WTC11 (cell line): ENCODE results near the gene P2RX6. TPM values are rescaled to one million over a fixed set of nuclear protein-coding genes. Genes with fewer than 3 reads are reported as not detected.

Experiments used
- ATAC-seq: fragments of 200-7000 bp; cut with Tn5 transposase; 2 replicates; pipeline ENCODE4 v1.10.0; 2021; ENCODE audit warnings: mild to moderate bottlenecking, moderate library complexity
- CTCF ChIA-PET: fragments of 300-600 bp; sonication (Branson Sonifier 250); formaldehyde crosslinking; loops from one replicate; lab custom pipeline; 2021; ENCODE audit warnings: antibody characterized with exemption; lab: Charles Lee
- POLR2A ChIA-PET: fragments of 350-600 bp; sonication (Branson Sonifier 250); formaldehyde crosslinking; loops from one replicate; lab custom pipeline; 2021; ENCODE audit warnings: antibody characterized with exemption; lab: Charles Lee
- DNase-seq: peaks from one replicate; pipeline ENCODE4 v3.0.0; 2021; ENCODE audit warnings: low spot score
- H3K27ac Mint-ChIP-seq: 2 replicates; pipeline ENCODE4 v1.8.0; 2021; ENCODE audit warnings: mixed read lengths
- H3K27me3 Mint-ChIP-seq: 2 replicates; pipeline ENCODE4 v1.8.0; 2021; ENCODE audit warnings: low read depth, mild to moderate bottlenecking, moderate library complexity, mixed read lengths
- H3K36me3 Mint-ChIP-seq: 2 replicates; pipeline ENCODE4 v1.8.0; 2021; ENCODE audit warnings: mixed read lengths
- H3K4me1 Mint-ChIP-seq: 2 replicates; pipeline ENCODE4 v1.8.0; 2022; ENCODE audit warnings: mixed read lengths
- H3K4me3 Mint-ChIP-seq: 2 replicates; pipeline ENCODE4 v1.8.0; 2021; ENCODE audit warnings: mild to moderate bottlenecking, moderate library complexity, mixed read lengths
- H3K9me3 Mint-ChIP-seq: 2 replicates; pipeline ENCODE4 v1.8.0; 2021; ENCODE audit warnings: mixed read lengths
- ATF2 ChIP-seq: sonication (generic); formaldehyde crosslinking; IDR thresholded peaks from 2 replicates; pipeline ENCODE4 v1.8.1; 2022; ENCODE audit warnings: low read depth, missing genetic modification reagents, borderline replicate concordance
- ELF4 ChIP-seq: sonication (generic); formaldehyde crosslinking; IDR thresholded peaks from 2 replicates; pipeline ENCODE4 v1.8.1; 2022; ENCODE audit warnings: low read depth, mild to moderate bottlenecking, moderate library complexity, missing genetic modification reagents
- ETV6 ChIP-seq: sonication (generic); formaldehyde crosslinking; IDR thresholded peaks from 2 replicates; pipeline ENCODE4 v1.8.1; 2022; ENCODE audit warnings: mild to moderate bottlenecking, missing genetic modification reagents
- FOXP1 ChIP-seq: sonication (generic); formaldehyde crosslinking; IDR thresholded peaks from 2 replicates; pipeline ENCODE4 v1.8.0; 2022; ENCODE audit warnings: missing genetic modification reagents, mild to moderate bottlenecking, moderate library complexity, borderline replicate concordance
- GABPB1 ChIP-seq: sonication (generic); formaldehyde crosslinking; IDR thresholded peaks from 2 replicates; pipeline ENCODE4 v1.8.1; 2023; ENCODE audit warnings: mild to moderate bottlenecking, missing genetic modification reagents
- MYBL2 ChIP-seq: sonication (generic); formaldehyde crosslinking; IDR thresholded peaks from 2 replicates; pipeline ENCODE4 v1.8.1; 2023; ENCODE audit warnings: mild to moderate bottlenecking, moderate library complexity, missing genetic modification reagents
- NR1H2 ChIP-seq: sonication (generic); formaldehyde crosslinking; IDR thresholded peaks from 2 replicates; pipeline ENCODE4 v1.9.0; 2021; ENCODE audit warnings: mild to moderate bottlenecking, moderate library complexity, missing genetic modification reagents
- NR2C2 ChIP-seq: sonication (generic); formaldehyde crosslinking; IDR thresholded peaks from 2 replicates; pipeline ENCODE4 v1.8.0; 2022; ENCODE audit warnings: mild to moderate bottlenecking, missing genetic modification reagents
- RELA ChIP-seq: sonication (generic); formaldehyde crosslinking; IDR thresholded peaks from 2 replicates; pipeline ENCODE4 v1.8.1; 2022; ENCODE audit warnings: missing genetic modification reagents, mild to moderate bottlenecking, borderline replicate concordance
- TCF7 ChIP-seq: sonication (generic); formaldehyde crosslinking; IDR thresholded peaks from 2 replicates; pipeline ENCODE4 v1.8.0; 2022; ENCODE audit warnings: mild to moderate bottlenecking, low read depth, missing genetic modification reagents, moderate library complexity
- USF1 ChIP-seq: sonication (generic); formaldehyde crosslinking; IDR thresholded peaks from 2 replicates; pipeline ENCODE4 v1.8.0; 2022; ENCODE audit warnings: mild to moderate bottlenecking, missing genetic modification reagents
- ZBTB43 ChIP-seq: sonication (generic); formaldehyde crosslinking; IDR thresholded peaks from 2 replicates; pipeline ENCODE4 v1.8.1; 2023; ENCODE audit warnings: mild to moderate bottlenecking, missing genetic modification reagents
- ZNF121 ChIP-seq: sonication (generic); formaldehyde crosslinking; IDR thresholded peaks from 2 replicates; pipeline ENCODE4 v1.8.0; 2023; ENCODE audit warnings: missing genetic modification reagents
- ZNF263 ChIP-seq: sonication (generic); formaldehyde crosslinking; IDR thresholded peaks from 2 replicates; pipeline ENCODE4 v1.8.1; 2022; ENCODE audit warnings: low read depth, mild to moderate bottlenecking, moderate library complexity, missing genetic modification reagents
- ZNF317 ChIP-seq: sonication (generic); formaldehyde crosslinking; IDR thresholded peaks from 2 replicates; pipeline ENCODE4 v1.8.1; 2023; ENCODE audit warnings: low read depth, mild to moderate bottlenecking, moderate library complexity, missing genetic modification reagents, borderline replicate concordance
- ZNF416 ChIP-seq: fragments of 250-450 bp; sonication (Bioruptor Pico); IDR thresholded peaks from 2 replicates; pipeline ENCODE4 v1.9.0; 2021; ENCODE audit warnings: mild to moderate bottlenecking, inconsistent platforms
- ZNF425 ChIP-seq: fragments of 250-450 bp; sonication (Bioruptor Pico); conservative IDR thresholded peaks from 2 replicates; pipeline ENCODE4 v1.9.0; 2021; ENCODE audit warnings: mild to moderate bottlenecking
- ZSCAN18 ChIP-seq: fragments of 250-450 bp; sonication (Bioruptor Pico); IDR thresholded peaks from 2 replicates; pipeline ENCODE4 v2.1.2; 2022; ENCODE audit warnings: mild to moderate bottlenecking, moderate library complexity
- total RNA-seq: library from RNA; stranded (reverse); gene quantifications from 3 replicates; pipeline ENCODE4 v1.2.3, GENCODE V29; 2021
- TF ChIP-seq, protein P1 (sequence below): fragments of 250-450 bp; sonication (Bioruptor Pico); IDR thresholded peaks from 2 replicates; pipeline ENCODE4 v1.9.0; 2021; ENCODE audit warnings: mild to moderate bottlenecking

Gene P2RX6
- total RNA-seq, 1 experiment from 2014 or later, result 0.13 TPM

DNA sequence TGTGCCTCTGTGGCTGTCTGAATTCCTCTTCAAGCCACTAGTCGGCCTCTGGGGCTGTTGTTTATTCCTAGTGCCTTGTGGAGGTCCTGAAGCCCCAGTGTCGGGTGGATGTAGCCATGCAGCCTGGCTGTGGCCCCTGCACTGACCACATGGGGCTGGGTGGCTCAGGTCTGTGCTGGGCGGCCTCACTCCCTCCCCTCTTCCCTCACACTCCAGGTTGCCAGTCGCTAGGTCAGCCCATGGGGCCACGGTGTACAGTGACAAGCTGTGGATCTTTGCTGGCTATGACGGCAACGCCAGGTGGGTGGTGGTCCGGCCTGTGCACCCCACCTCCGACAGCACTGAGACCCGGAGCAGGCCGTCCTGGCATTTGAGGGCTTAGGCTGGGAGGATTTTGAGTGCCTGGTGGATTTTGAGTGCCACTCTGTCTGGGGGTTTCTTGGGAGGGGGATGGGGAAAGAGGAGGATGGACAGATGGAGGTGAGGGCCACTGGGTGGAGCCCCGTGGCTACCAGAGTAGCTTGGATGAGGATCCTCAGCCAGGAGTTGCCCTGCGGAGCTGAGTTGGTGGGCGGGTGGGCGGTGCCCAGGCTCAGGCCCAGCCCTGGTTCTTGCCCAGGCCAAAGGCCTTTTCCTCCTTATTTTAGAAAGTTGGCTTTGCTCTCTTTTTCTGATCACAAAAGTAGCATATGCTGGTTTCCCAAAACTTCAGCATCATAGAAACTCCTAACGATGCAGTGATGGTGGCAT is 26.2 kb upstream of the P2RX6 start:
- Mint-ChIP-seq H3K27me3 (no peaks in the 10 kb centered on the region; the same call in 1 of the 2 replicates), H3K4me3 (no peak overlapping the region), H3K36me3 (peaks cover 18% of the 10 kb centered on the region), H3K9me3 (no peaks in the 10 kb centered on the region), H3K4me1 (no peaks in the 10 kb centered on the region), H3K27ac (no peak overlapping the region)
- no peak for TF ChIP-seq ZNF121
- no peak for TF ChIP-seq NR2C2 (CRISPR knock-in tag)
- DNase-seq (no peak), ATAC-seq (peak; percentile 64)
- POLR2A ChIA-PET, result no interaction called here
- CTCF ChIA-PET, result interaction anchor here (0.7 to 2.6 kb wide), 3 partner anchors 28 to 103 kb away, joined by 3 to 8 read pairs (median 3); no protein-coding TSS in a partner anchor

- ChIA-PET CTCF (interaction anchor here (0.7 to 2.6 kb wide), 3 partner anchors 28 to 104 kb away, joined by 3 to 8 read pairs (median 3); no protein-coding TSS in a partner anchor), POLR2A (interaction anchor here (0.9 kb wide), 1 partner anchor 10 kb away, joined by 3 read pairs; no protein-coding TSS in a partner anchor)
- TF ChIP-seq TCF7 (CRISPR knock-in tag), result no peak
- no peaks in the 10 kb centered on the region for H3K27me3 Mint-ChIP-seq
- H3K4me1 Mint-ChIP-seq, result no peaks in the 10 kb centered on the region
- no peak overlapping the region for H3K27ac Mint-ChIP-seq
- peaks cover 13% of the 10 kb centered on the region for H3K36me3 Mint-ChIP-seq
- ATAC-seq, result no peak
- H3K9me3 Mint-ChIP-seq, result no peaks in the 10 kb centered on the region
- DNase-seq, result no peak
- no peak overlapping the region for H3K4me3 Mint-ChIP-seq
These were observed 25.4 kb upstream of the P2RX6 start for GRCh38 chr22:20989323-20990138.

- Mint-ChIP-seq H3K4me1 (no peaks in the 10 kb centered on the region), H3K27me3 (no peaks in the 10 kb centered on the region), H3K36me3 (peaks cover 13% of the 10 kb centered on the region), H3K9me3 (no peaks in the 10 kb centered on the region), H3K4me3 (no peak overlapping the region), H3K27ac (peak overlapping the region; percentile 63; the same call in 1 of the 2 replicates)
- ChIA-PET POLR2A (interaction anchor here (0.9 kb wide), 1 partner anchor 9 kb away, joined by 3 read pairs; no protein-coding TSS in a partner anchor), CTCF (interaction anchor here (1.7 to 2.6 kb wide), 3 partner anchors 9 to 105 kb away, joined by 5 to 8 read pairs (median 6); partner anchors contain the start of gene LZTR1)
- no peak for DNase-seq
- ATAC-seq, result no peak
- TF ChIP-seq ZNF317 (CRISPR knock-in tag), result no peak
- no peak for TF ChIP-seq ZNF425 (CRISPR knock-in tag)
- TF ChIP-seq GABPB1 (CRISPR knock-in tag), result no peak
- TF ChIP-seq ELF4, result no peak
- TF ChIP-seq ZBTB43 (CRISPR knock-in tag), result no peak
- TF ChIP-seq ZSCAN18 (CRISPR knock-in tag), result no peak
- no peak for TF ChIP-seq USF1 (CRISPR knock-in tag)
- no peak for TF ChIP-seq ATF2 (CRISPR knock-in tag)
- TF ChIP-seq ZNF263 (CRISPR knock-in tag), result no peak
- no peak for TF ChIP-seq MYBL2 (CRISPR knock-in tag)
- no peak for TF ChIP-seq NR1H2
- no peak for TF ChIP-seq ETV6
- TF ChIP-seq, protein P1, sequence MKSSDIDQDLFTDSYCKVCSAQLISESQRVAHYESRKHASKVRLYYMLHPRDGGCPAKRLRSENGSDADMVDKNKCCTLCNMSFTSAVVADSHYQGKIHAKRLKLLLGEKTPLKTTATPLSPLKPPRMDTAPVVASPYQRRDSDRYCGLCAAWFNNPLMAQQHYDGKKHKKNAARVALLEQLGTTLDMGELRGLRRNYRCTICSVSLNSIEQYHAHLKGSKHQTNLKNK, result no peak
- no peak for TF ChIP-seq ZNF416 (CRISPR knock-in tag)
- TF ChIP-seq RELA (CRISPR knock-in tag), result no peak
- TF ChIP-seq FOXP1 (CRISPR knock-in tag), result no peak
- TF ChIP-seq, all 79 proteins: peak for 0
These were observed 24.5 kb upstream of the P2RX6 start for GRCh38 chr22:20990184-20991180.
